ENCODE measurements around the gene ZNF19. TPM values are rescaled to one million over a fixed set of nuclear protein-coding genes. Genes with fewer than 3 reads are reported as not detected.

Gene ZNF19
- total RNA-seq, 3 donors from 2014 or later: 7.4 to 8.5 (median 7.8) TPM

DNA sequence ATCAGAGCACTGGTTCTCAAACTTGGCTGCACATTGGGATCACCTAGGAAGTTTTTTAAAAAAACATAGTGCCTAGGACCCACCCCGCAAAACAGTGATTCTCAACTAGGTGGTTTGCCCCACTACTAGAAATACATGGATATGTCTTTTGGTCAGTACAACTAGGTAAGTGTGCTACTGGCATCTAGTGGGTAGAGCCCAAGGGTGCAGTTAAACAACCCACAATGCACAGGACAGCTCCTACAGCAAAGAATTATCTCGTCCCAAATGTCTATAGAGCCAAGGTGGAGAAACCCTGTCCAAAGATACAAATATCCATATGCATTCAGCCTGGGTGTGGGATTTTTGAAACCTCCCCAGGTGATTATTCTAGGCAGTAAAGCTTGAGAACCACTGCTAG lies 11.8 kb upstream of the ZNF19 start:
- TF ChIP-seq CTCF (IDR thresholded peaks at IDR 0.05): no peak
- no peaks in the 10 kb centered on the region for H3K36me3 ChIP-seq (ENCODE audit: low read depth)
- ATAC-seq: no peak
- no peaks in the 10 kb centered on the region for H3K4me1 ChIP-seq (ENCODE audit: low read depth)
- H3K9me3 ChIP-seq: no peaks in the 10 kb centered on the region
- H3K4me3 ChIP-seq: no peak overlapping the region
- no peak for DNase-seq
- intact Hi-C loops (cut with DNase I, micrococcal nuclease): loop anchor here (2.0 to 5.0 kb wide), 2 partner anchors 88 to 89 kb away; no protein-coding TSS in a partner anchor

DNA sequence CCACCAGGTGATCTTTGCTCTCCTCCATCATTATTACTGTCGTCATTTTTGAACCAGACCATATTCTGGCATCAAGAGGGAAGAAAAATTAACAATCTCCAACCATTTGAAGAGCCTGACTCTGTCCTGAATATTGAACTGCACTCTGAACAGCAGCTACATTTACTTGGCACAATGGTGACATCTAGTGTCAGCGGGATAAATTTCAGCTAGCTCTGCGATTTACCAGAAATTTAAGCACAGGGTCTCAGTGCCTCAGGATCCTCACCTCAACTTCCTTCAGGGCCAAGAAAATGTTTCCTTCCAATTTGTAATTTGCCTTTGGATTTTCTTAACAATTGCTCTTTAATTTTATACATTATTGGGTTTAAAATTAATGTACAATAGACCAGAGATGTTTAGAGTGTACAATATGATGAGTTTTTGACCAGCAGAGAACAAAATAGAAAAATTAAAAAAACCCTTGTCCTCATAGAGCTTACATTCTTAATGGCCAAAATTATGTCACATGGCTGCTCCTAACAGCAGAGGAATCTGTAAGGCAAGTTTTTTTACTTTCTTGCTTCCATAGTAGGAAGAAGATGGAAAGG lies 10.7 kb upstream of the ZNF19 start:
- peak; percentile 70 for ATAC-seq
- Histone ChIP-seq H3K9me3 (no peaks in the 10 kb centered on the region), H3K4me3 (no peak overlapping the region), H3K36me3 (ENCODE audit: low read depth) (no peaks in the 10 kb centered on the region), H3K4me1 (ENCODE audit: low read depth) (no peaks in the 10 kb centered on the region)
- peak; percentile 35 for TF ChIP-seq CTCF (IDR thresholded peaks at IDR 0.05)
- DNase-seq: peak in 1 of 3 donors; percentile 69
- intact Hi-C loops (cut with DNase I, micrococcal nuclease): loop anchor here (2.0 to 5.0 kb wide), 2 partner anchors 87 to 88 kb away; no protein-coding TSS in a partner anchor

DNA sequence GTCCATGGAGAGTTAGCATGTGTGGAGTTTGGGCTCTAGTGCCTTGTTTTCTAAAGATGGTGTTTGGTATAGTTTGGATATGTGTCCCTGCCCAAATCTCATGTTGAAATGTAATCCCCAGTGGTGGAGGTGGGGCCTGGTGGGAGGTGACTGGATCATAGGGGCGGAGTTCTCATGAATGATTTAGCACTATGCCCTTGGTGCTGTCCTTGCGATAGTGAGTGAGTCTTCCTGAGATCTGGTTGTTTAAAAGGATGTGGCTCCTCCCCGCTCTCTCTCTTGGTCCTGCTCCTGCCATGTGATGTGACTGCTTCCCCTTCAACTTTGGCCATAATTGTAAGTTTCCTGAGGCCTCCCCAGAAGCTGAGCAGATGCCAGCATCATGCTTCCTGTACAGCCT lies 8.9 kb upstream of the ZNF19 start:
- no peak for DNase-seq
- no peak for ATAC-seq
- no peak overlapping the region for H3K4me3 ChIP-seq
- no peaks in the 10 kb centered on the region for H3K4me1 ChIP-seq (ENCODE audit: low read depth)
- no peaks in the 10 kb centered on the region for H3K9me3 ChIP-seq
- intact Hi-C loops (cut with DNase I, micrococcal nuclease): no loop called here
- H3K36me3 ChIP-seq (ENCODE audit: low read depth): no peaks in the 10 kb centered on the region
- no peak for TF ChIP-seq CTCF (IDR thresholded peaks at IDR 0.05)

- intact Hi-C loops (cut with DNase I, micrococcal nuclease): no loop called here
Observed at GRCh38 chr16:71493213-71493612, 4.1 kb upstream of the ZNF19 start.

GRCh38 chr16:71492786-71493185 lies 3.7 kb upstream of the ZNF19 start:
- intact Hi-C loops (cut with DNase I, micrococcal nuclease): no loop called here
- TF ChIP-seq CTCF (IDR thresholded peaks at IDR 0.05): no peak
- H3K9me3 ChIP-seq: no peaks in the 10 kb centered on the region
- ATAC-seq (no peak), DNase-seq (no peak)
- no peaks in the 10 kb centered on the region for H3K36me3 ChIP-seq (ENCODE audit: low read depth)
- H3K4me3 ChIP-seq: no peak overlapping the region
- no peaks in the 10 kb centered on the region for H3K4me1 ChIP-seq (ENCODE audit: low read depth)

More at GRCh38 chr16:71493213-71493612, 4.1 kb upstream of the ZNF19 start:
- DNase-seq: no peak
- Histone ChIP-seq H3K9me3 (no peaks in the 10 kb centered on the region), H3K4me1 (ENCODE audit: low read depth) (no peaks in the 10 kb centered on the region), H3K4me3 (no peak overlapping the region), H3K36me3 (ENCODE audit: low read depth) (no peaks in the 10 kb centered on the region)
- ATAC-seq: no peak
- no peak for TF ChIP-seq CTCF (IDR thresholded peaks at IDR 0.05)

GRCh38 chr16:71491054-71491453 lies 1.9 kb upstream of the ZNF19 start:
- intact Hi-C loops (cut with DNase I, micrococcal nuclease): no loop called here
- Histone ChIP-seq H3K36me3 (ENCODE audit: low read depth) (no peaks in the 10 kb centered on the region), H3K9me3 (no peaks in the 10 kb centered on the region), H3K4me1 (ENCODE audit: low read depth) (no peaks in the 10 kb centered on the region), H3K4me3 (no peak overlapping the region)
- TF ChIP-seq CTCF (IDR thresholded peaks at IDR 0.05): no peak
- ATAC-seq (no peak), DNase-seq (no peak)
